K562 (cell line): ENCODE measurements around the gene PRICKLE2. TPM values are rescaled to one million over a fixed set of nuclear protein-coding genes. Genes with fewer than 3 reads are reported as not detected.

Source experiments
- ATAC-seq: fragments of 200-7000 bp; cut with Tn5 transposase; 3 replicates; pipeline ENCODE4 v1.9.1; 2020; ENCODE audit warnings: moderate library complexity
- BruUV-seq: library from RNA; stranded (reverse); fragments of 400-500 nt; replicated peaks from 2 replicates; lab custom pipeline; 2021; lab: Mats Ljungman, UMichigan
- CTCF ChIA-PET: fragments of 300-600 bp; formaldehyde crosslinking; extraction: SDS; loops from one replicate; lab custom pipeline; 2021; ENCODE audit warnings: low intra/inter-chr PET ratio; lab: Yijun Ruan, JAX
- POLR2A ChIA-PET: fragments of 300-600, 350-650 bp; sonication (Branson Sonifier 250); formaldehyde crosslinking; extraction: SDS; loops from one replicate; lab custom pipeline; 2021; ENCODE audit warnings: antibody characterized with exemption, inconsistent platforms; lab: Yijun Ruan, JAX
- DNase-seq, 4 experiments: peaks; one replicate each; pipeline versions ENCODE4 v3.0.0 to v3.0.0-alpha.2; 2011 to 2018; ENCODE audit warnings: low spot score in 3 of 4, mixed read lengths in 3 of 4; ENCODE audit errors: extremely low read depth in 1 of 4
- FAIRE-seq: peaks from 2 replicates; lab custom pipeline; 2011; peaks lifted over from hg19 to GRCh38; lab: Jason Lieb, UNC
- H2AFZ ChIP-seq: 2 replicates; pipeline ENCODE4 v1.6.0; 2011; ENCODE audit warnings: low read depth, low read length, control low read depth, inconsistent platforms
- H3K27ac ChIP-seq: fragments of 200-600 bp; 3 replicates; pipeline ENCODE4 v1.8.0; 2011; ENCODE audit warnings: low read depth, mild to moderate bottlenecking, control low read depth, inconsistent platforms, low read length, moderate library complexity, mixed read lengths; ENCODE audit errors: extremely low read depth
- H3K27me3 ChIP-seq, 2 experiments: fragments of 300-600 bp in 1 of 2; 2 replicates in 1 of 2; 3 replicates in 1 of 2; pipeline versions ENCODE4 v1.6.0 to v1.8.0; 2011; ENCODE audit warnings: inconsistent platforms in 2 of 2, low read length in 2 of 2, mild to moderate bottlenecking in 1 of 2, mixed read lengths in 1 of 2, moderate library complexity in 1 of 2; ENCODE audit not compliant: control insufficient read depth in 2 of 2, insufficient read depth in 2 of 2
- H3K36me3 ChIP-seq: fragments of 300-600 bp; 3 replicates; pipeline ENCODE4 v1.8.0; 2011; ENCODE audit warnings: mild to moderate bottlenecking, low read length, inconsistent platforms; ENCODE audit not compliant: control insufficient read depth, insufficient read depth
- H3K4me1 ChIP-seq, 2 experiments: fragments of 200-600 bp in 1 of 2; replicated peaks in 1 of 2; 2 replicates in 1 of 2; 3 replicates in 1 of 2; pipeline versions ENCODE4 v1.5.1 to v1.8.0; 2011; ENCODE audit warnings: inconsistent platforms in 2 of 2, low read length in 2 of 2, mild to moderate bottlenecking in 1 of 2, mixed read lengths in 1 of 2, moderate library complexity in 1 of 2; ENCODE audit not compliant: control insufficient read depth in 2 of 2, insufficient read depth in 2 of 2
- H3K4me2 ChIP-seq: 2 replicates; pipeline ENCODE4 v1.6.1; 2011; ENCODE audit warnings: low read length, control low read depth, inconsistent platforms, mixed read lengths; ENCODE audit not compliant: insufficient read depth
- H3K4me3 ChIP-seq: fragments of 200-600 bp; sonication (generic), shearing (Covaris generic); 2 replicates; pipeline ENCODE4 v1.5.1; 2016; ENCODE audit warnings: control low read depth, inconsistent platforms
- H3K79me2 ChIP-seq: fragments of 200-600 bp; 3 replicates; pipeline ENCODE4 v1.8.0; 2011; ENCODE audit warnings: low read length, inconsistent platforms; ENCODE audit not compliant: control insufficient read depth, insufficient read depth
- H3K9ac ChIP-seq, 2 experiments: 2 replicates each; pipeline versions ENCODE4 v1.6.0 to v1.6.1; 2011; ENCODE audit warnings: low read depth in 2 of 2, low read length in 2 of 2, control low read depth in 1 of 2, inconsistent platforms in 1 of 2, mild to moderate bottlenecking in 1 of 2, mixed read lengths in 1 of 2; ENCODE audit not compliant: insufficient read depth in 1 of 2
- H3K9me1 ChIP-seq: one replicate; pipeline ENCODE4 v1.6.0; 2011; ENCODE audit warnings: inconsistent platforms, mild to moderate bottlenecking, low read length, moderate library complexity; ENCODE audit not compliant: control insufficient read depth, insufficient read depth
- H3K9me3 ChIP-seq: replicated peaks from 2 replicates; pipeline ENCODE4 v1.5.1; 2011; ENCODE audit warnings: low read depth, low read length, inconsistent platforms; ENCODE audit not compliant: control insufficient read depth, insufficient read depth
- H4K20me1 ChIP-seq: replicated peaks from 2 replicates; pipeline ENCODE4 v1.6.1; 2011; ENCODE audit warnings: low read length, inconsistent platforms, mixed read lengths; ENCODE audit not compliant: control insufficient read depth, insufficient read depth
- HSF4 ChIP-seq: fragments of 250-450 bp; sonication (Bioruptor Pico); IDR thresholded peaks from 2 replicates; pipeline ENCODE4 v2.1.2; 2022; ENCODE audit warnings: mild to moderate bottlenecking, moderate library complexity, borderline replicate concordance
- MECOM ChIP-seq: fragments of 250-450 bp; sonication (Bioruptor Pico); IDR thresholded peaks from 2 replicates; pipeline ENCODE4 v1.8.0; 2022; ENCODE audit warnings: inconsistent platforms
- NFIX ChIP-seq: fragments of 250-450 bp; sonication (Bioruptor Pico); IDR thresholded peaks from 2 replicates; pipeline ENCODE4 v1.4.0; 2020; ENCODE audit warnings: low read depth, mild to moderate bottlenecking, moderate library complexity
- OTX1 ChIP-seq: fragments of 450-650 bp; formaldehyde crosslinking; IDR thresholded peaks from 2 replicates; pipeline ENCODE4 v1.4.0; 2022; ENCODE audit warnings: mild to moderate bottlenecking
- RFX5 ChIP-seq: IDR thresholded peaks from 2 replicates; pipeline ENCODE4 v1.6.1; 2011; ENCODE audit warnings: low read depth, mild to moderate bottlenecking, improper control_type of control experiment, low read length
- ZNF133 ChIP-seq: fragments of 250-450 bp; sonication (Bioruptor Pico); IDR thresholded peaks from 2 replicates; pipeline ENCODE4 v1.4.0; 2020; ENCODE audit warnings: mild to moderate bottlenecking
- ZNF311 ChIP-seq: fragments of 250-450 bp; sonication (Bioruptor Pico); IDR thresholded peaks from 2 replicates; pipeline ENCODE4 v1.4.0; 2020; ENCODE audit warnings: mild to moderate bottlenecking, moderate library complexity
- WGBS: fragments of 100-300 bp; shearing (Covaris generic); methylation state at CpG from one replicate; pipeline ENCODE4 v1.1.6; 2016; ENCODE audit warnings: low coverage, mixed read lengths; ENCODE audit not compliant: insufficient coverage; ENCODE audit errors: missing lambda C conversion rate; 5-methylcytosine and 5-hydroxymethylcytosine counted together
- in situ Hi-C: fragments of 300-500 bp; cut with MboI; formaldehyde crosslinking; loops from 4 replicates; pipeline ENCODE4 v1.15.0; 2018; ENCODE audit warnings: inconsistent platforms, mixed read lengths
- intact Hi-C: fragments of 100-400 bp; cut with micrococcal nuclease; formaldehyde crosslinking; loops from 2 replicates; pipeline ENCODE4 v1.14.2; 2022
- polyA plus RNA-seq, 8 experiments: library from polyadenylated mRNA; depleted of rRNA in 4 of 8; stranded (reverse) in 5 of 8; unstranded in 3 of 8; fragments of >200 nt; fragmentation: Nextera tagmentation in 2 of 8; fragmentation: Illumina TruSeq in 1 of 8; extraction: Ambion mirVana in 2 of 8; extraction: Trizol in 1 of 8; gene quantifications; 2 replicates each; pipeline versions ENCODE4 v1.2.1 to v1.2.3, GENCODE V29; 2011 to 2014; ENCODE audit warnings: inconsistent platforms in 1 of 8, missing spikeins in 1 of 8
- total RNA-seq, 7 experiments: library from RNA; depleted of rRNA in 6 of 7; stranded (reverse); fragments of >200 nt in 6 of 7; fragmentation: Illumina TruSeq in 2 of 7; extraction: Trizol in 2 of 7; gene quantifications; 2 replicates each; pipeline versions ENCODE4 v1.2.1 to v1.2.3, GENCODE V29; 2011 to 2021; ENCODE audit warnings: low replicate concordance in 1 of 7
- TF ChIP-seq, protein P1 (sequence below), 2 experiments: fragments of 450-650 bp; formaldehyde crosslinking in 1 of 2; IDR thresholded peaks; 2 replicates each; pipeline versions ENCODE4 v1.4.0 to v1.6.1; 2014 to 2020; ENCODE audit warnings: mild to moderate bottlenecking in 2 of 2, borderline replicate concordance in 1 of 2, low read depth in 1 of 2

Gene PRICKLE2
- total and polyA plus RNA-seq, 9 of the 15 experiments (the other 6 are each of a cell fraction or from before 2014, with no cell fraction given), result 0.07 to 0.09 TPM; not detected in 7

DNA sequence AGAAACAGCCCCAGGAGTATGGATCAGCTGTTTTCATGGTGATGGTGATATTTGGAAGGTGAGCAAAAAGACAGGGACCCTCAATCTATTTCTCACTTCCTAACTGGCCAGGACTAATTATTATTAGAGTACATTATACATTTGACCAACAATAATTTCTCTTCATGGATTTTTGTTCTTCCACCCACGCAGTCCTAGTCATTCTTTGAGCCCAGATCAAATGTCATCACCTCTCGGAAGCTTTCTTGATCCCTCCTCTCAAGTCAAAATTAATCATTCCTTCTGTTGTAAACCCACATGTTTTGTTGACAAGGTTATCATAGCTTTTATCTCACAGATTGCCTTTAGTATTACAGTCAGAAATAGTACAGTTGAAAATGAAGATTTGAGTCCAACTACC, 29.2 kb upstream of the PRICKLE2 start:
- H3K4me1 ChIP-seq, result no peaks in the 10 kb centered on the region

More for the DNA sequence above, 29.2 kb upstream of the PRICKLE2 start:
- DNase-seq (no peak), FAIRE-seq (no peak), ATAC-seq (no peak)
- Histone ChIP-seq H3K36me3 (no peaks in the 10 kb centered on the region), H3K9me3 (no peaks in the 10 kb centered on the region), H2AFZ (no peak overlapping the region), H3K27me3 (no peaks in the 10 kb centered on the region), H3K79me2 (no peaks in the 10 kb centered on the region), H3K9me1 (no peaks in the 10 kb centered on the region), H3K9ac (no peak overlapping the region), H3K4me3 (no peak overlapping the region), H3K4me2 (no peak overlapping the region), H3K27ac (no peak overlapping the region), H4K20me1 (no peaks in the 10 kb centered on the region)
- intact Hi-C loops, result no loop called here
- POLR2A ChIA-PET, result no interaction called here
- no TSS peak for BruUV-seq
- CTCF ChIA-PET, result no interaction called here
- no peak for TF ChIP-seq RFX5
- no peak for TF ChIP-seq OTX1 (CRISPR knock-in tag)
- TF ChIP-seq MECOM (CRISPR knock-in tag), result no peak
- TF ChIP-seq HSF4 (CRISPR knock-in tag), result no peak
- TF ChIP-seq NFIX (CRISPR knock-in tag), result no peak
- TF ChIP-seq, protein P1, sequence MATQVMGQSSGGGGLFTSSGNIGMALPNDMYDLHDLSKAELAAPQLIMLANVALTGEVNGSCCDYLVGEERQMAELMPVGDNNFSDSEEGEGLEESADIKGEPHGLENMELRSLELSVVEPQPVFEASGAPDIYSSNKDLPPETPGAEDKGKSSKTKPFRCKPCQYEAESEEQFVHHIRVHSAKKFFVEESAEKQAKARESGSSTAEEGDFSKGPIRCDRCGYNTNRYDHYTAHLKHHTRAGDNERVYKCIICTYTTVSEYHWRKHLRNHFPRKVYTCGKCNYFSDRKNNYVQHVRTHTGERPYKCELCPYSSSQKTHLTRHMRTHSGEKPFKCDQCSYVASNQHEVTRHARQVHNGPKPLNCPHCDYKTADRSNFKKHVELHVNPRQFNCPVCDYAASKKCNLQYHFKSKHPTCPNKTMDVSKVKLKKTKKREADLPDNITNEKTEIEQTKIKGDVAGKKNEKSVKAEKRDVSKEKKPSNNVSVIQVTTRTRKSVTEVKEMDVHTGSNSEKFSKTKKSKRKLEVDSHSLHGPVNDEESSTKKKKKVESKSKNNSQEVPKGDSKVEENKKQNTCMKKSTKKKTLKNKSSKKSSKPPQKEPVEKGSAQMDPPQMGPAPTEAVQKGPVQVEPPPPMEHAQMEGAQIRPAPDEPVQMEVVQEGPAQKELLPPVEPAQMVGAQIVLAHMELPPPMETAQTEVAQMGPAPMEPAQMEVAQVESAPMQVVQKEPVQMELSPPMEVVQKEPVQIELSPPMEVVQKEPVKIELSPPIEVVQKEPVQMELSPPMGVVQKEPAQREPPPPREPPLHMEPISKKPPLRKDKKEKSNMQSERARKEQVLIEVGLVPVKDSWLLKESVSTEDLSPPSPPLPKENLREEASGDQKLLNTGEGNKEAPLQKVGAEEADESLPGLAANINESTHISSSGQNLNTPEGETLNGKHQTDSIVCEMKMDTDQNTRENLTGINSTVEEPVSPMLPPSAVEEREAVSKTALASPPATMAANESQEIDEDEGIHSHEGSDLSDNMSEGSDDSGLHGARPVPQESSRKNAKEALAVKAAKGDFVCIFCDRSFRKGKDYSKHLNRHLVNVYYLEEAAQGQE (IDR thresholded peaks at IDR 0.05; ENCODE audit: borderline replicate concordance), result no peak
- TF ChIP-seq, protein P1 (CRISPR knock-in tag; IDR thresholded peaks at IDR 0.05; ENCODE audit: low read depth), result no peak
- TF ChIP-seq ZNF133 (CRISPR knock-in tag), result no peak
- no peak for TF ChIP-seq ZNF311
- in situ Hi-C loops, result no loop called here
- 0% methylated on average over 2 of the region's 2 CpGs for WGBS
